ENCODE results near the gene RRAS. TPM values are rescaled to one million over a fixed set of nuclear protein-coding genes. Genes with fewer than 3 reads are reported as not detected.

RRAS gene
- total RNA-seq, 4 donors from 2014 or later: 12.4 to 26.2 (median 24.2) TPM

DNA sequence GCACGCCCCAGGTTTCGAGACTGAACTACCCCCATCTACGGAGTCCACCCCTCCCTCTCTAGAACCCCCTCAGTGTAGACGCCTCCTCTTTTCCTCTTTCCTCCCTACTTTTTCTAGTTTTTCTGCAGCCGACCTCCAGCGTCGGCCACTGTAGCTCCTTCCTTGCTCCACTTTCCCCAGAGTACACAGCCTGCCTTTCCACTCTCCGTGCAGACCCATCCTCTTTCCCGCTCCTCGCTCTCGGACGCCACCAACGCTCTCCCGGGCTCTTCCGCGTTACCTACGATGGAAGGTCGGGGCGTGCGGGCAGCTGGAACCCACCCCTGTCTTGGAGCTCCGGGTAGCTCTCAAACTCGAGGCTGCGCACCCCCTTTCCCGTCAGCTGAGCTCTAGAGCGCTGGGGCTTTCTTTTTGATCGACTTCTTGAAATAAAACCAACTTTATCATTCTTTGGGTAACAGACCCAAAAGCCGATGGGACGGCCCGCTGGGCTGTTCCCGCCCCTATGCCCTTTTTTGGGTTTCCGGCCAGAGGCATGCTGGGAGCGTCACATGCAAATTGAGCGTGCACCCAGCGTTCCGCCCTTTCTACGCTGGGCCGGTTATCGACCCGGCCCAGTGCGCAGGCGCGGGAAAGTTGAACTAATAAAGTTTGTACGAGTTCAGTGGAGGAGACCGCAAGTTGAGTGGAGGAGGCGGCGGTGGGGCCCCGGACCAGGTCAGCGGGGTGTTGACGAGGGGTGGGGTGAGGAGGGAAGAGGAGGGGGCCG lies 25.6 kb upstream of the RRAS start, which contains the start of the genes BCL2L12 and IRF3:
Gene BCL2L12, plus strand, starts transcription at position 583 of the 769 bp plus-strand sequence. CDS start 760 bp downstream, outside the sequence.
Gene IRF3, minus strand, starts transcription at position 507 of the 769 bp plus-strand sequence. CDS start 1,019 bp downstream, outside the sequence.
- Histone ChIP-seq H3K27me3 (no peaks in the 10 kb centered on the region), H3K4me1 (peaks cover 16 to 23% of the 10 kb centered on the region in 2 donors), H3K36me3 (peaks cover 0 to 19% of the 10 kb centered on the region in 2 donors), H3K4me3 (peak within 1 kb of the TSS; percentile 70 to 81 (median 72)), H3K9me3 (no peaks in the 10 kb centered on the region), H3K27ac (peak within 1 kb of the TSS; percentile 81 to 88 (median 87))
- intact Hi-C loops (cut with DNase I; ENCODE audit: low total_unique reads): no loop called here
- DNase-seq (peak; percentile 94 to 96), ATAC-seq (peak; percentile 95 to 96)
- in situ Hi-C loops (cut with MboI; ENCODE audit: low sequenced_read_pairs in 4 of 4): loop anchor here in 1 of 4 donors (10.0 kb wide), 1 partner anchor 91 kb away; no protein-coding TSS in a partner anchor
- TF ChIP-seq, protein P1, sequence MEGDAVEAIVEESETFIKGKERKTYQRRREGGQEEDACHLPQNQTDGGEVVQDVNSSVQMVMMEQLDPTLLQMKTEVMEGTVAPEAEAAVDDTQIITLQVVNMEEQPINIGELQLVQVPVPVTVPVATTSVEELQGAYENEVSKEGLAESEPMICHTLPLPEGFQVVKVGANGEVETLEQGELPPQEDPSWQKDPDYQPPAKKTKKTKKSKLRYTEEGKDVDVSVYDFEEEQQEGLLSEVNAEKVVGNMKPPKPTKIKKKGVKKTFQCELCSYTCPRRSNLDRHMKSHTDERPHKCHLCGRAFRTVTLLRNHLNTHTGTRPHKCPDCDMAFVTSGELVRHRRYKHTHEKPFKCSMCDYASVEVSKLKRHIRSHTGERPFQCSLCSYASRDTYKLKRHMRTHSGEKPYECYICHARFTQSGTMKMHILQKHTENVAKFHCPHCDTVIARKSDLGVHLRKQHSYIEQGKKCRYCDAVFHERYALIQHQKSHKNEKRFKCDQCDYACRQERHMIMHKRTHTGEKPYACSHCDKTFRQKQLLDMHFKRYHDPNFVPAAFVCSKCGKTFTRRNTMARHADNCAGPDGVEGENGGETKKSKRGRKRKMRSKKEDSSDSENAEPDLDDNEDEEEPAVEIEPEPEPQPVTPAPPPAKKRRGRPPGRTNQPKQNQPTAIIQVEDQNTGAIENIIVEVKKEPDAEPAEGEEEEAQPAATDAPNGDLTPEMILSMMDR (IDR thresholded peaks at IDR 0.05 in 4 of 5, conservative IDR thresholded peaks at IDR 0.05 in 1 of 5): no peak
- peak; percentile 72 to 77 for TF ChIP-seq POLR2A (IDR thresholded peaks at IDR 0.05)

DNA sequence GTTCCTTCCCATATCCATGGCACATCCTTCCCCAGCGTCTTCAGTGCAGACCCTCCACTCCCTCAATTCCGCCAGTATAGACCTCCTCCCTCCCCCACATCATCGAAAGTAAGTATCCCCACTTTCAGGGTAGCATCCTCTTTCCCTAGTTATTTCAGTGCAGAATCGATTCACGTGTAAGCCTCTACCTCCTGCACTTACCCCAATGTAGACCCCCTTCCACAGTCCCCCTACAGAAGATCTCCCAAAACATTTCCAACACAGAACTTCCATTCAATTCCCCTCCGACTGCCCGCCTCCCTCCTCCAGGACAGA lies 25.1 kb upstream of the RRAS start:
- in situ Hi-C loops (cut with MboI; ENCODE audit: low sequenced_read_pairs in 4 of 4) (loop anchor here in 1 of 4 donors (10.0 kb wide), 1 partner anchor 90 kb away; no protein-coding TSS in a partner anchor), intact Hi-C loops (cut with DNase I; ENCODE audit: low total_unique reads) (no loop called here)
- DNase-seq (no peak), ATAC-seq (no peak)
- Histone ChIP-seq H3K4me3 (peak overlapping the region; percentile 70 to 81 (median 72)), H3K9me3 (no peaks in the 10 kb centered on the region), H3K4me1 (peaks cover 16 to 23% of the 10 kb centered on the region in 2 donors), H3K36me3 (peaks cover 0 to 24% of the 10 kb centered on the region in 2 donors), H3K27ac (peak overlapping the region; percentile 81 to 88 (median 87)), H3K27me3 (no peaks in the 10 kb centered on the region)
- TF ChIP-seq POLR2A (IDR thresholded peaks at IDR 0.05): no peak
- TF ChIP-seq, protein P1 (IDR thresholded peaks at IDR 0.05 in 4 of 5, conservative IDR thresholded peaks at IDR 0.05 in 1 of 5): no peak

DNA sequence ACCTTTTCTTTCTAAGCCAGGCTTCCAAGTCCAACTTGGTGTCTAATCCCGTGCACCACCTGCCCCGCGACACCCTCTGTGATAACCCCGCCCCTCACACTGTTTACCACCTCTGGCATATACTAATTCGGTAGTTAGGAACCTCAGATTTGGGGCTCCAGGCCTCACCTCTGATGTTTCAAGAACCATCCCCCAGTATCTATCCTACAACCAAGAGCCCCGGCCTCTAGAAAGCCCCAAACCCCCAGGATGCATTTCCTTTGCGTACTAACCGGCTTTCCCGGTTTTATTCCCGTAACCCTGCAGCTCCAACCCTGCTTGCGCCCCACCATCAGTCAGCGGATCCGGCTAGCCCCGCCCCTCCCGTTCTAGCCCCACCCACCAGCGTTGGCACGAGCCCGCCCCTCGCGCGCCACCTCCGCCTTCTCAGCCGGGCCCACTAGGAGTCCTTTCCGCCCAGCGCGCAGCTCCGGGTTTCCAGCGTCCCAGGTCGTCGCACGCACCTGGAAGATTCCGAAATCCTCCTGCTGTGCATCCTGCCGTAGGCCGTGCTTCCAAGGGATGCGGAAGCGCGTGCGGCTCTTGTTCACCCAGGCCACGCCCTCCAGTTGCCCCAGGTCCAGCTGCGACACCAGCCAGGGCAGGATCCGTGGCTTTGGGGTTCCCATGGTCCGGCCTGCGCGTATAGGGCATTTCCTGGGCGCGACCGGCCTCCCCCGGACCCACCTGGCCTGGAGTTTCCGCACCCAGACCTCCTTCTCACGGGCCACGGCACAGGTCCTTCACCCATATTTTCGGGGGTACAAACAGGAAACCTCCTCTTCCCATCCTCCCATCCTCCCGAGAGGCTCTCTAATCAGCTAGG lies 24.5 kb upstream of the RRAS start:
- ATAC-seq (peak; percentile 61 to 66), DNase-seq (peak; percentile 75 to 83)
- Histone ChIP-seq H3K27ac (peak overlapping the region; percentile 81 to 88 (median 87)), H3K27me3 (no peaks in the 10 kb centered on the region), H3K36me3 (peaks cover 0 to 29% of the 10 kb centered on the region in 2 donors), H3K4me3 (peak overlapping the region; percentile 70 to 81 (median 72)), H3K9me3 (no peaks in the 10 kb centered on the region), H3K4me1 (peaks cover 16 to 23% of the 10 kb centered on the region in 2 donors)
- intact Hi-C loops (cut with DNase I; ENCODE audit: low total_unique reads) (loop anchor here (1.0 kb wide), 1 partner anchor 22 kb away; the partner anchor contains the start of gene SCAF1), in situ Hi-C loops (cut with MboI; ENCODE audit: low sequenced_read_pairs in 4 of 4) (loop anchor here in 1 of 4 donors (10.0 kb wide), 1 partner anchor 90 kb away; no protein-coding TSS in a partner anchor)
- TF ChIP-seq POLR2A (IDR thresholded peaks at IDR 0.05): peak; percentile 44 to 52
- TF ChIP-seq, protein P1 (IDR thresholded peaks at IDR 0.05 in 4 of 5, conservative IDR thresholded peaks at IDR 0.05 in 1 of 5): peak in 4 of 5 experiments; percentile 15 to 58 (median 36)

DNA sequence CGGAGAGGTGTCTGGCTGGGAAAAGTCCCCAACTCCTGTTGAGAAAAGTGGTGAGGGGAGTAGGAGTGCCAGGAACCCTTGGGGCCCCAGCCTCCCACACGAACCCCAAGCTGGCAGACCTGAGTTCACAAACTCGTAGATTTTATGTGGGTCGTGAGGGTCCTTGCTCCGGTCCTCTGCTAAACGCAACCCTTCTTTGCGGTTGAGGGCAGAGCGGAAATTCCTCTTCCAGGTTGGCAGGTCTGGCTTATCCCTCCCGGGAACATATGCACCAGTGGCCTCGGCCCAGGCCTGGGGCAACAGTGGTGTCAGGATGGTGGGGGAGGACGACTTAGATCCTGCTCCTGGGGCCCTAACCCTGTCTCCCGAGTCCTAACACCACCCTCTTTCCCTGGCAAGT lies 23.3 kb upstream of the RRAS start:
- no peak for DNase-seq
- H3K27ac ChIP-seq: no peak overlapping the region
- ATAC-seq: no peak
- H3K9me3 ChIP-seq: no peaks in the 10 kb centered on the region
- in situ Hi-C loops (cut with MboI; ENCODE audit: low sequenced_read_pairs in 4 of 4) (loop anchor here in 1 of 4 donors (10.0 kb wide), 1 partner anchor 88 kb away; no protein-coding TSS in a partner anchor), intact Hi-C loops (cut with DNase I; ENCODE audit: low total_unique reads) (no loop called here)
- no peak for TF ChIP-seq POLR2A (IDR thresholded peaks at IDR 0.05)
- TF ChIP-seq, protein P1 (IDR thresholded peaks at IDR 0.05 in 4 of 5, conservative IDR thresholded peaks at IDR 0.05 in 1 of 5): no peak
- H3K27me3 ChIP-seq: no peaks in the 10 kb centered on the region
- peaks cover 0 to 41% of the 10 kb centered on the region in 2 donors for H3K36me3 ChIP-seq
- no peak overlapping the region for H3K4me3 ChIP-seq
- H3K4me1 ChIP-seq: peaks cover 16 to 23% of the 10 kb centered on the region in 2 donors
